ENCODE measurements around the gene ONECUT3.
A peak's percentile ranks its signal among the peaks of the same experiment; 100 is the strongest.
"Not testable (repeated sequence)": the region's sequence is repeated elsewhere in the genome, so short reads cannot be mapped to it uniquely, and the experiment has no call there.

Gene ONECUT3

GRCh38 chr19:1790054-1790792 is 36.9 kb downstream of the ONECUT3 start:
- no peak for DNase-seq (ENCODE audit: low read depth in 4 of 4, low spot score in 1 of 4)

GRCh38 chr19:1791879-1792278 is 38.6 kb downstream of the ONECUT3 start:
- no peak for DNase-seq (ENCODE audit: low read depth in 4 of 4, low spot score in 1 of 4)

GRCh38 chr19:1794424-1795172 is 41.3 kb downstream of the ONECUT3 start:
- DNase-seq (ENCODE audit: low read depth in 4 of 4, low spot score in 1 of 4) = no peak

- no peak for DNase-seq (ENCODE audit: low read depth in 4 of 4, low spot score in 1 of 4)
Measured at GRCh38 chr19:1796395-1797142, 43.3 kb downstream of the ONECUT3 start.

- DNase-seq (ENCODE audit: low read depth in 4 of 4, low spot score in 1 of 4) = not testable (repeated sequence)
Measured at GRCh38 chr19:1797313-1797712, 44.0 kb downstream of the ONECUT3 start.

- no peak for DNase-seq (ENCODE audit: low read depth in 4 of 4, low spot score in 1 of 4)
Measured at GRCh38 chr19:1799695-1800342, 46.5 kb downstream of the ONECUT3 start.

GRCh38 chr19:1804858-1805257 is 51.6 kb downstream of the ONECUT3 start:
- no peak for DNase-seq (ENCODE audit: low read depth in 4 of 4, low spot score in 1 of 4)

- no peak for DNase-seq (ENCODE audit: low read depth in 4 of 4, low spot score in 1 of 4)
Measured at GRCh38 chr19:1805401-1806183, 52.3 kb downstream of the ONECUT3 start.

- no peak for DNase-seq (ENCODE audit: low read depth in 4 of 4, low spot score in 1 of 4)
Measured at GRCh38 chr19:1806184-1807029, 53.1 kb downstream of the ONECUT3 start.

GRCh38 chr19:1807030-1807694 is 53.9 kb downstream of the ONECUT3 start:
- DNase-seq (ENCODE audit: low read depth in 4 of 4, low spot score in 1 of 4) = no peak

GRCh38 chr19:1807695-1808394 is 54.5 kb downstream of the ONECUT3 start:
- no peak for DNase-seq (ENCODE audit: low read depth in 4 of 4, low spot score in 1 of 4)

GRCh38 chr19:1808395-1808731 is 55.1 kb downstream of the ONECUT3 start:
- no peak for DNase-seq (ENCODE audit: low read depth in 4 of 4, low spot score in 1 of 4)

- no peak for DNase-seq (ENCODE audit: low read depth in 4 of 4, low spot score in 1 of 4)
Measured at GRCh38 chr19:1809678-1810077, 56.4 kb downstream of the ONECUT3 start.

GRCh38 chr19:1810439-1811160 is 57.3 kb downstream of the ONECUT3 start:
- DNase-seq (ENCODE audit: low read depth in 4 of 4, low spot score in 1 of 4) = no peak

- DNase-seq (ENCODE audit: low read depth in 4 of 4, low spot score in 1 of 4) = peak in 3 of 4 experiments; percentile 26 to 46 (median 34)
Measured at GRCh38 chr19:1811472-1811894, 58.2 kb downstream of the ONECUT3 start.

GRCh38 chr19:1811942-1812425 is 58.7 kb downstream of the ONECUT3 start, which contains the start of gene ATP8B3:
TSS of gene ATP8B3 (minus strand) at chr19:1812276. CDS start at chr19:1811736, 540 bp downstream.
- peak in 2 of 4 experiments; percentile 50 to 54 for DNase-seq (ENCODE audit: low read depth in 4 of 4, low spot score in 1 of 4)

GRCh38 chr19:1812426-1813191 is 59.3 kb downstream of the ONECUT3 start:
- peak; percentile 50 to 84 (median 61) for DNase-seq (ENCODE audit: low read depth in 4 of 4, low spot score in 1 of 4)

Data from stimulated activated CD4-positive, alpha-beta T cell treated with anti-CD3 and anti-CD28 coated beads, Interleukin-1b, Interleukin-23, amount 100 ng/mL, for 24 hours (primary cell).